ENCODE measurements around the gene TLE7.
A peak's percentile ranks its signal among the peaks of the same experiment; 100 is the strongest.

Gene TLE7

GRCh38 chr16:71461686-71462648 lies 20.1 kb upstream of the TLE7 start, which contains the start of gene ZNF23:
Gene ZNF23, minus strand, starts transcription at chr16:71462247. Its CDS starts 5,451 bp downstream, at chr16:71456796.
- TF ChIP-seq, protein P1, sequence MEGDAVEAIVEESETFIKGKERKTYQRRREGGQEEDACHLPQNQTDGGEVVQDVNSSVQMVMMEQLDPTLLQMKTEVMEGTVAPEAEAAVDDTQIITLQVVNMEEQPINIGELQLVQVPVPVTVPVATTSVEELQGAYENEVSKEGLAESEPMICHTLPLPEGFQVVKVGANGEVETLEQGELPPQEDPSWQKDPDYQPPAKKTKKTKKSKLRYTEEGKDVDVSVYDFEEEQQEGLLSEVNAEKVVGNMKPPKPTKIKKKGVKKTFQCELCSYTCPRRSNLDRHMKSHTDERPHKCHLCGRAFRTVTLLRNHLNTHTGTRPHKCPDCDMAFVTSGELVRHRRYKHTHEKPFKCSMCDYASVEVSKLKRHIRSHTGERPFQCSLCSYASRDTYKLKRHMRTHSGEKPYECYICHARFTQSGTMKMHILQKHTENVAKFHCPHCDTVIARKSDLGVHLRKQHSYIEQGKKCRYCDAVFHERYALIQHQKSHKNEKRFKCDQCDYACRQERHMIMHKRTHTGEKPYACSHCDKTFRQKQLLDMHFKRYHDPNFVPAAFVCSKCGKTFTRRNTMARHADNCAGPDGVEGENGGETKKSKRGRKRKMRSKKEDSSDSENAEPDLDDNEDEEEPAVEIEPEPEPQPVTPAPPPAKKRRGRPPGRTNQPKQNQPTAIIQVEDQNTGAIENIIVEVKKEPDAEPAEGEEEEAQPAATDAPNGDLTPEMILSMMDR (IDR thresholded peaks at IDR 0.05) = no peak
- intact Hi-C loops (cut with DNase I; ENCODE audit: low total_unique reads) = loop anchor here (1.0 to 5.0 kb wide), 2 partner anchors 22 to 1100 kb away; no protein-coding TSS in a partner anchor
- no peaks in the 10 kb centered on the region for H3K9me3 ChIP-seq
- peak within 1 kb of the TSS; percentile 84 to 97 for H3K4me3 ChIP-seq
- peaks cover 4 to 11% (median 10%) of the 10 kb centered on the region in 3 donors for H3K36me3 ChIP-seq
- H3K27ac ChIP-seq = peak within 1 kb of the TSS; percentile 86 to 93
- peaks cover 0 to 23% (median 7%) of the 10 kb centered on the region in 4 donors for H3K4me1 ChIP-seq
- DNase-seq = peak; percentile 81 to 90
- H3K27me3 ChIP-seq = no peaks in the 10 kb centered on the region

- DNase-seq = no peak
- TF ChIP-seq, protein P1 (IDR thresholded peaks at IDR 0.05) = no peak
- Histone ChIP-seq H3K27ac (no peak overlapping the region), H3K4me1 (peaks cover 0 to 23% (median 7%) of the 10 kb centered on the region in 4 donors), H3K4me3 (peak overlapping the region; percentile 84 to 97), H3K9me3 (no peaks in the 10 kb centered on the region), H3K27me3 (no peaks in the 10 kb centered on the region), H3K36me3 (peaks cover 15 to 21% (median 19%) of the 10 kb centered on the region in 3 donors)
- intact Hi-C loops (cut with DNase I; ENCODE audit: low total_unique reads) = loop anchor here (5.0 kb wide), 1 partner anchor 1099 kb away; no protein-coding TSS in a partner anchor
These were observed 19.1 kb upstream of the TLE7 start for GRCh38 chr16:71460941-71461340.

GRCh38 chr16:71460236-71460635 lies 18.4 kb upstream of the TLE7 start:
- intact Hi-C loops (cut with DNase I; ENCODE audit: low total_unique reads) = loop anchor here (5.0 kb wide), 1 partner anchor 1098 kb away; no protein-coding TSS in a partner anchor
- no peak overlapping the region for H3K27ac ChIP-seq
- H3K4me1 ChIP-seq = peaks cover 0 to 23% (median 7%) of the 10 kb centered on the region in 4 donors
- DNase-seq = no peak
- TF ChIP-seq, protein P1 (IDR thresholded peaks at IDR 0.05) = no peak
- no peaks in the 10 kb centered on the region for H3K27me3 ChIP-seq
- H3K36me3 ChIP-seq = peaks cover 22 to 28% (median 26%) of the 10 kb centered on the region in 3 donors
- H3K9me3 ChIP-seq = no peaks in the 10 kb centered on the region
- H3K4me3 ChIP-seq = no peak overlapping the region

GRCh38 chr16:71459510-71459909 lies 17.7 kb upstream of the TLE7 start:
- DNase-seq = no peak
- peaks cover 0 to 5% (median 3%) of the 10 kb centered on the region in 3 donors for H3K9me3 ChIP-seq
- H3K4me3 ChIP-seq = no peak overlapping the region
- TF ChIP-seq, protein P1 (IDR thresholded peaks at IDR 0.05) = no peak
- H3K4me1 ChIP-seq = peaks cover 0 to 23% (median 7%) of the 10 kb centered on the region in 4 donors
- intact Hi-C loops (cut with DNase I; ENCODE audit: low total_unique reads) = no loop called here
- H3K27ac ChIP-seq = no peak overlapping the region
- no peaks in the 10 kb centered on the region for H3K27me3 ChIP-seq
- H3K36me3 ChIP-seq = peaks cover 29 to 35% (median 33%) of the 10 kb centered on the region in 3 donors

DNA sequence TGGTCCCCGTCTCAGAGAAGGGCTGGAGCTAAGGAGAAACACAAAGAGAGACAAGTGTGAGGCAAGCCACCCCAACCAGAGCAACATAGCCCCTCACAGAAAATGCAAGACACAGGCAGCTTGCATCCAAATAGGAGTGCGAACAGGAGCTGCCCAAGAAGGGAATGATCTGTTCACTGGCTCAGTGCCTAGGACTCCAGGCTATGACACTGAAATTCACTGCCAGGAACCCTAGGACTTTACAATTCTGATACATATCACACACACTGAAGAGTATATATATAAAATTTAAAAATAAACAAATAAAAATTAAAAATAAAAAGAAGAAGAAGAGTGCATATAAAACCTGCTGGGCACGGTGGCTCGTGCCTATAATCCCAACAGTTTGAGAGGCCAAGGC lies 14.9 kb upstream of the TLE7 start:
- TF ChIP-seq, protein P1 (IDR thresholded peaks at IDR 0.05) = no peak
- peaks cover 0 to 16% (median 7%) of the 10 kb centered on the region in 4 donors for H3K4me1 ChIP-seq
- intact Hi-C loops (cut with DNase I; ENCODE audit: low total_unique reads) = no loop called here
- H3K4me3 ChIP-seq = no peak overlapping the region
- DNase-seq = no peak
- H3K36me3 ChIP-seq = peaks cover 56 to 62% (median 60%) of the 10 kb centered on the region in 3 donors
- H3K9me3 ChIP-seq = peaks cover 0 to 32% (median 31%) of the 10 kb centered on the region in 3 donors
- H3K27ac ChIP-seq = no peak overlapping the region
- no peaks in the 10 kb centered on the region for H3K27me3 ChIP-seq

All from tibial artery (tissue), 4 donors.